DMS114 treated with DMSO at 0.1 percent for 48 hours (cell line): ENCODE measurements around the gene SETD2.

Experiments used
- DNase-seq: peaks from one replicate; lab custom pipeline; 2025; ENCODE audit not compliant: unreplicated experiment; lab: John Stamatoyannopoulos, UW

The SETD2 gene

GRCh38 chr3:47011371-47011770 is 152.5 kb downstream of the SETD2 start:
- no peak for DNase-seq

GRCh38 chr3:47010910-47011309 is 153.0 kb downstream of the SETD2 start:
- no peak for DNase-seq

GRCh38 chr3:47010111-47010712 is 153.7 kb downstream of the SETD2 start:
- DNase-seq = no peak

GRCh38 chr3:47009225-47010110 is 154.4 kb downstream of the SETD2 start:
- DNase-seq = no peak

GRCh38 chr3:47008851-47009224 is 155.1 kb downstream of the SETD2 start:
- DNase-seq = no peak

GRCh38 chr3:47008234-47008796 is 155.6 kb downstream of the SETD2 start:
- DNase-seq = no peak

- no peak for DNase-seq
Observed at GRCh38 chr3:47007482-47008233, 156.3 kb downstream of the SETD2 start.

GRCh38 chr3:47007001-47007400 is 156.9 kb downstream of the SETD2 start:
- DNase-seq = no peak

- no peak for DNase-seq
Observed at GRCh38 chr3:47006145-47006651, 157.7 kb downstream of the SETD2 start.

- DNase-seq = no peak
Observed at GRCh38 chr3:47005212-47006144, 158.4 kb downstream of the SETD2 start.

GRCh38 chr3:47004369-47005211 is 159.3 kb downstream of the SETD2 start:
- DNase-seq = no peak

- DNase-seq = no peak
Observed at GRCh38 chr3:47003461-47004368, 160.2 kb downstream of the SETD2 start.

- no peak for DNase-seq
Observed at GRCh38 chr3:47003056-47003410, 160.9 kb downstream of the SETD2 start.

- DNase-seq = no peak
Observed at GRCh38 chr3:47002171-47003055, 161.5 kb downstream of the SETD2 start.

- no peak for DNase-seq
Observed at GRCh38 chr3:47001731-47002170, 162.2 kb downstream of the SETD2 start.

- no peak for DNase-seq
Observed at GRCh38 chr3:47000922-47001730, 162.8 kb downstream of the SETD2 start.
